VCaP (cell line): ENCODE measurements around the gene SREBF2.

ENCODE experiments used
- H3K27ac ChIP-seq: fragments of 450-650 bp; 2 replicates; pipeline ENCODE4 v1.5.1; 2017
- TF ChIP-seq, protein P1 (sequence below): fragments of 450-650 bp; conservative IDR thresholded peaks from 2 replicates; pipeline ENCODE4 v1.5.1; 2017; ENCODE audit warnings: mild to moderate bottlenecking, moderate library complexity

Gene SREBF2

DNA sequence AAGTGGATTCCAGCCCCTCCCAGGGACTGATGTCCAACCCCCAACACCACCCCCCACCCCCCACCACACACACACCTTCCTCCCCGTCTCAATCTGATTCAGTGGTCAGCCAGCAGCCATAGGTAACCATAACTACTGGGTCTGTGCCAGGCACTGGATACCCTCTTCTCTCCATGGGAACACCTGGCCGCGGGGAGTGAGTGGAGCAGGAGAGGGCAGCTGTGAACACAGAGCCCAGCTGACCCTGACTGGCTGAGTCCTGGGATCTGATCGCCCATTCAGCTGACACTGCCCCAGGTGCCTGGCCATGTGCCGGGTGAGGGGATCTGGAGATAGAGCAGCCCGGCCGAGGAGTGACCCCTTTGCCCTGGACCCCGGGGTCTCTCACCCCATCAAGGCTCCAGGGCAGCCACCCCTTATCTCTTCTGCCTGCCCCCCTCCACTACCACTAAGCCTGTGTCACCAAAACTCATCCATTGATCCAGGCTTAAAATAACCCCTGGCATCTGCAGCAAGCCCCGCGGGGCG, 84.5 kb downstream of the SREBF2 start:
- TF ChIP-seq, protein P1, sequence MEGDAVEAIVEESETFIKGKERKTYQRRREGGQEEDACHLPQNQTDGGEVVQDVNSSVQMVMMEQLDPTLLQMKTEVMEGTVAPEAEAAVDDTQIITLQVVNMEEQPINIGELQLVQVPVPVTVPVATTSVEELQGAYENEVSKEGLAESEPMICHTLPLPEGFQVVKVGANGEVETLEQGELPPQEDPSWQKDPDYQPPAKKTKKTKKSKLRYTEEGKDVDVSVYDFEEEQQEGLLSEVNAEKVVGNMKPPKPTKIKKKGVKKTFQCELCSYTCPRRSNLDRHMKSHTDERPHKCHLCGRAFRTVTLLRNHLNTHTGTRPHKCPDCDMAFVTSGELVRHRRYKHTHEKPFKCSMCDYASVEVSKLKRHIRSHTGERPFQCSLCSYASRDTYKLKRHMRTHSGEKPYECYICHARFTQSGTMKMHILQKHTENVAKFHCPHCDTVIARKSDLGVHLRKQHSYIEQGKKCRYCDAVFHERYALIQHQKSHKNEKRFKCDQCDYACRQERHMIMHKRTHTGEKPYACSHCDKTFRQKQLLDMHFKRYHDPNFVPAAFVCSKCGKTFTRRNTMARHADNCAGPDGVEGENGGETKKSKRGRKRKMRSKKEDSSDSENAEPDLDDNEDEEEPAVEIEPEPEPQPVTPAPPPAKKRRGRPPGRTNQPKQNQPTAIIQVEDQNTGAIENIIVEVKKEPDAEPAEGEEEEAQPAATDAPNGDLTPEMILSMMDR, result no peak

DNA sequence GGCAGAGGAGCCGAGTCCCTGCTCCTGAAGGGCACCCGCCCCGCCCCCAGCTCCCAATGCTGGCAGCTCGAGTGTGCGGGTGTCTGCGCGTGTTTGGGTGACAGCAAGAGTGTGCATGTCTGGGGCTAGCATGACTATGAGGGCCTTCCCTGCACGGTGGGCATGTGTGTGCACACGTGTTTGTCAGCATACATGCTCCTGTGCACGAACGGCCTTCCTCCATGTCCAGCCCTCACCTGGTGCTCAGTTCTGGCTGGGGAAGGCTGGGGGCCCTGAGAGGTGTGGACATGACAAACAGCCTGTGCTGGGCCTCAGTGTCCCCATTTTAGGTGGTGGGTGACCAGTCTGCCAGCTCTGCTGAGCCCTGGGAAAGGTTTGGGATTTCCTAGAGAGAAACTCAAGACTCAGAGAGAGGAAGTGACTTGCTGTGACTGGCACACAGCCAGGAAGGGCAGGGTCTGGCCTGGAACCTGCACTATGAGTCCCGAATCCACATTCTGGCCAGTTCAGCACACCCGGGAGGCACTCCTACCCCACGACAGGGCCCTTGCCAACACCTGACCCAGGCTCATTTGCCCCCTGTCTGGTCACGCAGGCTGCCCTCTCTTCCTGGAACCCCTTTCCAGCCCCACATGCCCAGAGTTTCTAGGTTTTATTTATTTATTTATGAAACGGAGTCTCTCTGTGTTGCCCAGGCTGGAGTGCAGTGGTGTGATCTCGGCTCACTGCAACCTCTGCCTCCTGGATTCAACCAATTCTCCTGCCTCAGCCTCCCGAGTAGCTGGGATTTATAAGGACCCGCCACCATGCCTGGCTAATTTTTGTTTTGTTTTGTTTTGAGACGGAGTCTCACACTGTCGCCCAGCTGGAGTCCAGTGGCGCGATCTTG, 85.2 kb downstream of the SREBF2 start:
- no peak overlapping the region for H3K27ac ChIP-seq
- TF ChIP-seq, protein P1, result no peak

More for the DNA sequence above, 84.5 kb downstream of the SREBF2 start:
- no peak overlapping the region for H3K27ac ChIP-seq

DNA sequence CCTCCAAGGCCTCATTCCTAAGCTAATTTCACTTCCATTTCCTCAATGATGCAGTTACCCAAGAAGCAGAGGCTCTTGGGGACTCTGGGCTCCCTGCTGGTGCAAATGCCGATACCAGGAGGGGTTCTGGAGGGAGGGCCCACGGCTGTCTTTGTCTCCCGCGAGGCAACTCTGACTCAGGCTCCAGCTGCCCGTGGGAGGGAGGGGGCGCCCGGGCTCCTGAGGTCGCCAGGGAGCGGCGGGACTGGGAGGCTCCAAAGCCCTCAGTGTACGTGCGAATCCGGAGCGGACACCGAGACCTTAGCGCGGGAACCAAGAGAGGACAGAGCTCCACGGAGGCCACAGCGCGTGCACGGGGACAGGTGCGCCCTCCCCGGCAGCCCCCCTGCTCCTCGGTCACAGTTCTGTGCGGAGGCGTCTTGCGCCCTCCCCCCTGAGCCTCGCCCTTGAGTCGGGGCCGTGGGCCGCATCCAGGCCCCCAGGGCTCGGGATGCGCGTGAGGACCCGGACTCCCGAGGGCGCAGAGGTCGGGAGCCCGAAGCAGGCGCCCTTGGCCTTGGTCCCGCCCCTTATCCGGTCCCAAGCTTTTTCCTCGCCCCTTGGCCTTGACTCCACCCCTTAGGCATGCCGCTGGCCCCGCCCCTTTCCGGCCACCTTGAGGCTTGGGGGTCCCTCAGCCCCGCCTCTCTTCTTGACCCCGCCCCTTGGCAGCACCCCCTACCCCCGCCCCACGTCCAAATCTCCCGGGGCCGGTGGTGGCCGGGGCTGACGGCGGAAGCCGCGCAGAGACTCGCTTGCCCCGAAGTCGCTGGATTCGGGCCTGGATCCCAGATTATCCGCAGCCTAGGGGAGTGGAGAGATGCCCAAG, 86.7 kb downstream of the SREBF2 start:
- TF ChIP-seq, protein P1, result no peak
- no peak overlapping the region for H3K27ac ChIP-seq

DNA sequence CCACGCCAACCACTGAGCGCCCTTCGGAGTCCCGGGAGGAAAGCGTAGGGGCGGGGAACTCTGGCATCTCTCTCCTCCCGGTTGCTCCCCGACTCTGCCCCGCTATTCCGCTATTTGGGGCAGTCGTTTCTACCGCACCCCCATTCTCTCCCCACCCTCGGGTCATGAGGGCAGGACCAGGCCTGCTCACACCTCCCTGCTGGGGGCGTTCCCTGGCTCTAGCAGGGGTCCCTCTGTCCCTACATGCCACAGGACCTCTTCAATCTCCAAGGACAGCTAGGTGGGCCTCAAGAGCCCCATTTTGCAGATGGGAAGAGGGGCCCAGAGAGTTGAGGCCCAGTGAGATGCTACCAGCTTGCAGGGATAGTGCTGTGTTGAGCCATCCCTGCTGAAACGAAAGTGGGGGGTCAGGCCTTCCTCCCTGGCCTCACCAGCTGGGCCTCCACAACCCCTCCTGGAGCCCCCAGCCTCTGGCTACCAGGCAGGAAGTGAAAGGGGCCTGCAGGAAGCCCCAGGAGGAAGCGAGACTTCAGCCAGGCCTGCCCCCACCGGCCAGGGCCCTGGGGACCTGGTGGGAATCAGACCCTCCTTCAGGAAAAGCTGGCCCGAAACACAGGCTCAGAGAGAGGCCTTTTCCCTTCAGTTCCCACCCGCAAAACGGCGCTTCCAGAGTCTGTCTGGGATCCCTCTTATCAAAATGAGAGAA, 87.5 kb downstream of the SREBF2 start:
- TF ChIP-seq, protein P1, result no peak
- H3K27ac ChIP-seq, result no peak overlapping the region

DNA sequence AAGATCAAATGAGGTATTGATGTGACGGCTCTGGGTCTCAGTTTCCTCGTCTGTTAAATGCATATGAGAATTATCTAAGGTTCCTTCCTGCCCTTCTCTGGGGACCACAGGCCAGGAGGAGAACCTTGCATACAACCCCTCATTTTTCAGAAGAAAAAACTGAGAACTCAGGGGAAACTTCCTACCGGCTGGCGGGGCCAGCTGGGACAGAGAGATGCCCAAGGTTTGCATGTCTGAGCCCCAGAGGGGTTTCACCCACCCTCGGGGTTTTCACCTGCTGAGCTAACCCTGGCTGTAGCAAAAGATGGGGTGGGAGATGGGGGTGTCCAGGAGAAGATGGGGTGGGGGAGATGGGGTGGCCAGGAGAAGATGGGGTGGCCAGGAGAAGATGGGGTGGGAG, 89.4 kb downstream of the SREBF2 start:
- H3K27ac ChIP-seq, result no peak overlapping the region
- TF ChIP-seq, protein P1, result no peak

DNA sequence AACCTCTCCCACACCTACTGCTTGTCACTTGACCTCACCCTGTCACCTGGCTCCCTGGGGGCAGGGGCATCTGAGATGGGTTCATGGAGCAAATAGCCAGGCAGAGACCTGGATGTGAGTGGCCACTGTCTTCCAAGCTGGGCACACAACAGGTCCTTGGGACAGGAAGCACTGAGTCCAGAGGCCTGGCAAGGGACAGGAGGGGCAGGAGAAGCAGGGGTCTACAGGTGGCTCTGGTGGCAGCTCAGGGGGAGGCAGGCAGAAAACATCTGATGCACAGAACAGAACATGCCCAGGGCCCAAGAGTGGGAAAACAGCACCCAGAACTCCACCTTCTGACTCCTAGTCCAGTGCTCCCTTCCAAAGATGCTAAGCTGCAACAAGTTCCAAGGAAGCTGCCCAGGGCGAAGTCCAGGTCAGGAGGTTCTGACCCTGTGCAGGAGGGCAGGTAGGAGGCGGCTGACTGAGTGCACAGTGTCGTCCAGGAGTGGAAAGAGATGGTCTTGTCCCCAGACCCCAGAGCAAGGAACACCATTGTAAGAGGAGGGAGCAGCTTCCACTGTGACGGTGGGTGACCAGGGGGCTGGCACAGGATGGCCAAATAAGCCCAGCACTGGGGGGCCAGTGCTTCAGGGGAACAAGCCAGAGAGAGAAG, 90.2 kb downstream of the SREBF2 start:
- TF ChIP-seq, protein P1, result no peak

More for the DNA sequence above, 90.2 kb downstream of the SREBF2 start:
- H3K27ac ChIP-seq, result no peak overlapping the region
